Activated T-helper 1 cell treated with anti-CD3 and anti-CD28 coated beads, Interleukin-2, amount 50 U/mL, for 16 hours (primary cell): Measurements from ENCODE around the gene TM6SF1.
"Not testable (repeated sequence)": the region's sequence is repeated elsewhere in the genome, so short reads cannot be mapped to it uniquely, and the experiment has no call there.

Source experiments
- DNase-seq, 2 donors: peaks; one replicate each; pipeline ENCODE4 v3.0.0-alpha.2; 2020; ENCODE audit warnings: low read depth in 1 of 2, low spot score in 1 of 2

Gene TM6SF1

DNA sequence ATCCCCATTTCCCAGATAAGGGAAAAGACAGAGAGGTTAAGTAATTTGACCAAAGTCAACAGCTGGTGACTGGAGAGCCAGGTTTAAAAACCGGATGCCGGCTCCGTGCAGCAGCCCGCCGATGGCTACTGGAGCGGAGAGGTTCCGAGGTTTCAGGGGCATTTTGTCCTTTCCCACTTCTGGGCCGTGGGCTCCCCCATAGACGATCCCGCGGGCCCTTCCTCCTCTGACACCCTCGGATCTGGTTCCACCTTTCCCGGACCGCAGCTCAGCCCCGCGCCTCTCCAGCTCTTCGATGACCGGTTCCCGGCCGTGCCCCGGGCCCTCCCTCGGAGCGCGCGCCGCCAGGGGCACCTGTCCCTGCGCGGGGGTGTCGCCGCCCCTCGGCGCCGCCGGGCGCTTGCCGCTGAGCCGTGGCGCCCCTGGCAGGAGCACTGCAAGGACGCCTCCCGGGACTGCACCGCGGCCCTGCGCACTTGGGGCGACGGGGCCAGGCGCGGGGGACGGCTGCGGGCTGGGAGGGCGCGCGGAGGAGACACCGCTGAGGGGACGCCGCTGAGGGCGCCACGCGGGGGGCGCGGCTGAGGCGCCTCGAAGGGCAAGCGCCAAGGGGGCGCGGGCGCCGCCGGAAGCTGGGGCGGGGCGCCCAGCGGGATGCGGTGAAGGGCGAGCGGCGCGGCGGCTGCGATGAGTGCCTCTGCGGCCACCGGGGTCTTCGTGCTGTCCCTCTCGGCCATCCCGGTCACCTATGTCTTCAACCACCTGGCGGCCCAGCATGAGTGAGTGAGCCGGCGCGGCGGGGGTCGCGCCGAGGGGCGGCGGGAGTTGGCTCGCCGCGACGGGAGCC lies at the start of gene TM6SF1:
TM6SF1 (plus strand) TSS at position 652 of the 847 bp plus-strand sequence; CDS start at position 688, 36 bp downstream.
- no peak for DNase-seq

DNA sequence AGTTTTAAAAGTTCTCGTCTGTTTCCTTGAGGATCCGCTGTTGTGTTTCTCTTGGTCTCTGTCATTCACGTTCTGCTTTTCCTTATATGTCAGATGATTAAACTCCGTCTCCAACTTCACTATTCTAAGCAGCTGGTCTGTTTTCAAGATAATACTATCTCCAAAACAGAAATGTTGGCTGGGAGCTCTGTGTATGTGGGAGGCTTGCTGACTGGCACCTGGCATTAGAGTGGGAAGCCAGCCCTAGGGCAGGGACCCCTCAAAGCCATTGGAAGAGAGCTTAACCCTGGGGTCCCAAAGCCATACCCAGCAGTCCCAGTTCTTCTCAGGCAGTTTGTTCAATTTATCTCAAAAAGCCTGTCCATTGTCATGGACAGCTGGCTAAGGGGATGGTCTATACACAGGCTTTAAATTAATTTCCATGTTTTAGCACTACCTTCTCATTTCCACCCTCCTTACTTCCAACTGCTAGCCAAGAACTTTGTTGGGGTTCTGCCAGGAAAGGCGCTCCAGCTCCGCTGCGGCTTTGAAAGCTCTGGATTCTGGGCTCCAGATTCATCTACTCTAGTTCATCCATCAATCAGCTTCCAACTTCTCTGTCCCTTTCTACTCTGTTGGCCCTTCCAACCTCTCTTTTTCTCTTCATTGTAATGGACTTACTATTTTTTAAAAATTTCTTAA lies 49.6 kb upstream of the TM6SF1 start:
- DNase-seq, result no peak

DNA sequence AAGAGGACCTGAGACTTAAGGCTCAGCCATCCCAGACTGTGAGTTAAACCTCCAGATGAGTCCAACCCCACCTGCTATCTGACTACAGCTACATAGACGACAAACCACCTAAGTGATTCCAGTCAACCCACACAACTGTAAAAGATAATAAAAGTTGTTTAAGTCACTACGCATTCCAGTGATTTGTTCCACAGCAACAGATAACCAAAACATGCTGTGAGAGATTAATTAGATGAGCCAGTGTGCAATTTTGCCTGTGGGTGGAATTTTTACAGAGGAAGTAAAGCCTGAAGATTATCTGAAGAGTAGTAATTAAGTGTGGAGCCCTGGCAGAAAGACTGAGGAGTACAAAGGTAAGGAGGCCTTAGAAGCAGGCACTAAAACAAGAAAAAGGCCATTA lies 45.8 kb upstream of the TM6SF1 start:
- DNase-seq, result no peak

DNA sequence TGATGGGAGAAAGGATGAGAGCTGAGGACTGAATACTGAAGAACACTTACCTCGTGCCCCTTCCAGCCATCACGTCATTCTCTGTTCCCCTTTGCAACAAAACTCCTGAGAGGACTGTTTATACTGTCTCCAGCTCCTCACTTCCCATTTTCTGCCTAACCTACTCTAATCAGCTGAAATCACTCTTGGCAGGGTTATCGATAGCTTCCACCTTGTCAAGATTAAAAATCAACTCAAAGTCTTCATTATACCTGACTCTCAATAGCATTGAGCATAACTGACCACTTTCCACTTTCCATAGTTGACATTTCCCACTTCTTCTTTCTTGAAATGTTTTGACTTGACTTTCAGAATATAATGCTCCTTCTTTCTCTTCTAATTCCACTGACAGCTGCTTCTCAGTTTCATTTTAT lies 44.7 kb upstream of the TM6SF1 start:
- DNase-seq, result no peak

DNA sequence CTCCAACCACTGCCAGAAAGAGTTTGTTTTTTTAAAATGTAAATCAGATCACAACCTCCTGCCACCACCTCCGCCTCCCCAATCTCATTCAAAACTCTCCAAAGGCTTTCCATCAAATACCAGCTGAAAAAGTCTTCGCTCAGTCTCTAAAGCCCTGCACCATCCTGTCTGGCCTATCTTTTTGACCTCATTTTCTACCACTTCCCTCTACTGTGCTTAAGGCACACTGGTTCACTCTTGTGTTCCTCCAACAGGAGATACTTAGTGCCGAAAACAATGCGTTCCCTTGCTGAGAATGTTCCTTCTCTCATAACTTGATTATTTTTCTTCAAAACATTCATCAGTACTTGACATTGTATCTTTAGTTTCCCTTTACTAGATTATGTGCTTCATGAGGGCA lies 43.9 kb upstream of the TM6SF1 start:
- no peak for DNase-seq

DNA sequence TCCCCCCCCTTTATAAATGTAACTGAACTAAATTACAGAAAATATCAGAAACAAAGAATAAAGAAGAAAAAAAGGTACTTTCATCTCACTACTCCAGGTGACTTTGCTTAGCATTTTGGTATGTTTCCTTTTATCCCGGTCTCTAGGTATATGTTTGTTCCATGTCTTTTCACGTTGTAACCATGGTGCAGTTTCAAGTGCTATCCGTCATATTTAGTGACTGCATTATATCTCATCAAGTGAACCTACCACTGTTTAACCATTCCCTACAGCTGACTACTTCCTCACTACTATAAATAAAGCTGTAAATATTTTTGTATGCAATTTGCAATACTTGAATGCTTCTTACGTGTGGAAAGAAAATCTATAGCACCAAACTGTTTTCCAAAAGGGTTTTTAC lies 42.6 kb upstream of the TM6SF1 start:
- DNase-seq, result no peak

DNA sequence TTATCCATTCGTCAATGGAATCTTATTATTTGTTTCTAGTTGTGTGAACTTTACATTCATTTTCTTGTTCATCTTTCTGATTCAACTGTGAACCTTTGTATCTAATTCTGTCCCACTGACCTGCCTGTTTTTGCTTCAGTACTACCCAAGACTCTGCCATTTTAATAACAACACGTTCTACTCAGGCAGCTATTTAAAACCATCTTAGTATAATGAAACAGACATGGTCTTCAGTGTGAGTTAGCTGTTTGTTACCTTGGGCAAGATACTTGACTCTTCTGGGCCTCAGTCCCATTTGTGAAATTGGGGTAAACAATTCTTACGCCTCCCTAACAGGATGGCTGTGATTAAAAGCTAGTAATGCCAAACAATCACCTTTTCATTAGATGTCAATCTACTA lies 42.0 kb upstream of the TM6SF1 start:
- DNase-seq, result no peak

DNA sequence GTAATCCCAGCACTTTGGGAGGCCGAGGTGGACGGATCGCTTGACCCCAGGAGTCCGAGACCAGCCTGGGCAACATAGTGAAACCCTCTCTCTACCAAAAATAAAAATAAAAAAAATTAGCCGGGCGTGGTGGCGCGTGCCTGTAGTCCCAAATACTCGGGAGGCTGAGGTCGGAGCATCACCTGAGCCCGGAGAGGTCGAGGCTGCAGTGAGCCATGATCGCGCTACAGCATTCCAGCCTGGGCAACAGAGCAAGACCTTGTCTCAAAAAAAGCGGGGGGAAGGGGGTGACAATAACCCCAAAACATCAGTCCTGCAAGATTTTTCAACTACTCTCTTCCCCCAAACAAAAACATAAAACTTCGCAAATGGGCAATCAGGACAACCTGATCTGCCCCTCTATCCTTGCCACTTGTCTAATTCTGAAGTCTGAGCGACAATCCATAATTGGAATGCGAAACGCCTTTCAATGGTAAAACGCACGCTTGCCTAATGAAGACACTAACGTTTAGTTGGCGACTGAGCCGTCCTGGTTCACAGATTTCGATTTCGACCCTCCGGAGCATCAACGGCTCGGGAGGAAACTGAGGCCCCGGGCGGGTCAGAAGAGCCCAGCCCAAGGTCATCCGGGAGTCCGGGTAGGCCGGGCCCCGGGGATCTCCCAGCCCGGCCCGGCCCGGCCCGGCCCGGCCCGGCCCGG lies 41.3 kb upstream of the TM6SF1 start:
- no peak for DNase-seq

DNA sequence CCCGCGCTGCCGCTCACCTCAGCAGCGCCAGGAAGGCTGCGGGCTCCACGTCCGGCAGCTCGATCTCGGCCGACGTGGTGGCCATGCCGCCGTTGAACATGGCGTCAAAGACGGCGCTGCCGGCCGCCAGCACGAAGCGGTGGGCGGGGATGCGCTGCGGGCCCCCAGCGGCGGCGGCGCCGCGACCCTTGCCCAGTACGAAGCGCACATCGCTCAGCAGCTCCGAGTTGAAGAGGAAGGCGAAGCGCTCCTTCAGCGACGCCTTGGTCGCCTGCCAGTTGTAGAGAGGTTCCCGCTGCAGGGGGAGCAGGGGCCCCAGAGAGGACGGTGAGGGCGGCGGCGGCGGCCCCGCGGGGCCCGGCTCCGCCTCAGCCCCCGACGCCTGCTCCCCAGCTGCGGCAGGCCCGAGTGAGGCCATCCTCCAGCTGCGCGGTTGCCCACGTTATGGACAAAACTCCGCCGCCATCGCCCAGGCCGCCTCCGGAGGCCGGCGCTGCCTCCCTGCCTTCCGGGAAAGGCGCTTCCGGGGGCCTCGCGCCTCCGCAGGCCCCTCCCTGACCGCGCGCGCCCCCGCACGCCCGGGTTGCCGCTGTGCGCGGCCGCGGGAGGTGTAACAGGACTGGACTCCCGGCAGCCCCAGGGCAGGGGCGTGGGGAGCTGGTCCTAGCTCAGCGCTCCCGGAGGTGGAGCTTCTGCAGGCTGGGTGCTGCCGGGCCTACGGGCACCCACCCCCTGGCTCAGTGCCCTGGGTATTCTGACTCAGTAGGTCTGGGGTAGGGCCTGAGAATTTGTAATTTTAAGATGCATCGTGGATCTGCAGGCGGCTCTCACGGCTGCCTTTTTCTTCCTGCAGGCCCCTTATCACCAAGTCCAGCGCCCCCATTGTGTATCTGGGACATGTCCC lies 40.5 kb upstream of the TM6SF1 start, which contains the start of gene BTBD1:
BTBD1 (minus strand) TSS at position 519 of the 904 bp plus-strand sequence; CDS start at position 418, 101 bp downstream.
- DNase-seq, result peak; percentile 59 to 77

DNA sequence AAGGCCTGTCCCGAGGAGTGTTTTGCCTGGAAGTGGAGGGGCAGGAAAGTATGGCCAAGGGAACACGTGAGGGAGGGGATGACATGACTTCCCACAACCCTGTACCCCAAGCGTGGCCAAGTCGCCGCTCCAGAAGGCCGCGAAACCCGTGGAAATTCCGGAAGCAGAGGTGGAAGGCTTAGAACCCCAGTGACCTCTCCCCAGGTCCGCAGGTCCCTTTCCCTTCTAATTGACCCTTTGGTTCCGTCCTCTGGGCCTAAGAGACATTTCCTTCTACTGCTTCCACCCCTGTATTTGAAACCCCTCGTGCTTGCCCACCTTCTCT lies 39.8 kb upstream of the TM6SF1 start:
- DNase-seq, result no peak

DNA sequence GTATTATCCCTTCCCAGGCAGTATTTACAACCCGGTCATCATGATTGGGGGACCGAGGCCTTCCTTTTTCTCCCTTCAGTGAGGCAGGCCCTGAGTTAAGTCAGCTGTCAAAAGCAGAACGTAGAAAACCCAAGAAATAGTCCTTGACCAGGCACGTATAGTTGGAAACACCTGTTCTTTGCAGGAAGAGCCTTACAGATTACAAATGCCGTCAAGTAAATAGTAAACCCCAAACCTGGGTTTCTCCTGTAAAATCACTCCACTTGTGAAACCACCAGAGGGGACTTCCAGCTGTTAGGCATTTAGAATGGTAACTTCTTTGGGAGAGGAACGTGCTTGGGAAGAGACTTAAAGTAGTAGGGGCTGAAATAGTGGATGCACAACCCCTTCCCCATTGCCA lies 39.4 kb upstream of the TM6SF1 start:
- DNase-seq, result no peak

DNA sequence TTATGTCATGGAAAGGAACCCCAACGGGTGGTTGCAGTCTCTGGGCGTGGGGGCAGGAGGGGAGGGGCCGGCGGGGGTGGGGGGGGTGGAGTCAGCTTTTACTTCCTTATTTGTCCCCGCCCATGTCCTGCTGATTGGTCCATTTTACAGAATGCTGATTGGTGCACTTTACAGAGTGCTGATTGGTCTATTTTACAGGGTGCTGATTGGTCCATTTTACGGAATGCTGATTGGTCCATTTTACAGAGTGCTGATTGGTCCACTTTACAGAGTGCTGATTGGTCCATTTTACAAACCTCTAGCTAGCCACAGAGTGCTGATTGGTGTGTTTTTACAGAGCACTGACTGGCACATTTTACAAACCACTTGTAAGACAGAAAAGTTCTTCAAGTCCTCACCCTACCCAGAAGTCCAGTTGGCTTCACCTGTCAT lies 38.2 kb upstream of the TM6SF1 start:
- peak in 1 of 2 donors; percentile 13 for DNase-seq

DNA sequence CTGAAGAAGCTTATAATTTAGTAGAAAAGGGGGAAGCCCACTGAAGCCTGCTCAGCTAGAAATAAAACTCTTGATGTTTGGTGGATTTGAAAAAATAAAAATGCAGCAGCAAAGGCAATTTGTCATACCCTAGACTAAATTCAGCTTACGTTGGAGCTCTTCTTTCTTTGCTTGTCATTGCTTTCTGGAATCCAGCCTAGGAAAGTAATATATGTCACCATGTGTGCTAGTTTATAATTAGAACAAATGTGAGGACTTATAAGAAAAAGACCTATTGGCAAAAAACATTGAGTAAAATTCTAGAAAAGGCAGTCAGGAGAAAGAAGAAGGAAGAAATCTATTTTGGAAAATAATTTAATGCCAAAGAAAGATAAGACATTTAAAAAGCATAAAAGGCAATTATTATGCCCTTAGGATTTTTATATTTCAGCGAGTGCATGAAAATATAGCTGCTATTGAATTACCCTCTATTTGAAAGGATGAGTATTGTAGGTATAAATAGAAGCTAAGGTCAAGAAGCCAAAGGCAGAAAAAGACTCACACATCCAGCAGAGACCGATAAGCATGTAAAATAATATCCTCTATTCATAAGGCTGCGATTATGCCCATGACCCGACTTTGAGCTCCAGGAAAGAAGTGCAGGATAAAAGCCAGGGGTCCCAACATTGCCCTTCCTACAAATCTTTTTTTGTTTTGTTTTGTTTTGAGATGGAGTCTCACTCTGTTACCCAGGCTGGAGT lies 29.8 kb upstream of the TM6SF1 start:
- DNase-seq, result no peak

DNA sequence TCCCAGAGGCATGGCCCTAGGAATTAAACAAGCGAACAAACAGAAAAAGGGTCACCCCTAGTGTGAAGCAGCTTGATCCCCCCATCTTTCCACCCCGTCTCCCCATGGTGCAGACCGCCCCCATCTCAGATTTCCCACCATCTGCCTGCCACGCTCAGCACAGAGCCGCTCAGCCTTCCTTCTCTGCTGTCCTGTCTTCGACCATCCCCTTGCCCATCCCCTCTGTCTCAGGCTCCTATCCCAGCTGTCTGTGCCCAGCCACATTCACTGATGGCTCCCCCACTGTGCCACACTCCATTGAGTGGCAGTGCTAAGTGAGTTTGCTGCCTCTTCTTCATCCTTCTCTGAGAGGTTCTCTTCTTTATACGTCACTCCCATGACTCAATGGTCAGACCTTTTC lies 28.7 kb upstream of the TM6SF1 start:
- DNase-seq, result no peak

DNA sequence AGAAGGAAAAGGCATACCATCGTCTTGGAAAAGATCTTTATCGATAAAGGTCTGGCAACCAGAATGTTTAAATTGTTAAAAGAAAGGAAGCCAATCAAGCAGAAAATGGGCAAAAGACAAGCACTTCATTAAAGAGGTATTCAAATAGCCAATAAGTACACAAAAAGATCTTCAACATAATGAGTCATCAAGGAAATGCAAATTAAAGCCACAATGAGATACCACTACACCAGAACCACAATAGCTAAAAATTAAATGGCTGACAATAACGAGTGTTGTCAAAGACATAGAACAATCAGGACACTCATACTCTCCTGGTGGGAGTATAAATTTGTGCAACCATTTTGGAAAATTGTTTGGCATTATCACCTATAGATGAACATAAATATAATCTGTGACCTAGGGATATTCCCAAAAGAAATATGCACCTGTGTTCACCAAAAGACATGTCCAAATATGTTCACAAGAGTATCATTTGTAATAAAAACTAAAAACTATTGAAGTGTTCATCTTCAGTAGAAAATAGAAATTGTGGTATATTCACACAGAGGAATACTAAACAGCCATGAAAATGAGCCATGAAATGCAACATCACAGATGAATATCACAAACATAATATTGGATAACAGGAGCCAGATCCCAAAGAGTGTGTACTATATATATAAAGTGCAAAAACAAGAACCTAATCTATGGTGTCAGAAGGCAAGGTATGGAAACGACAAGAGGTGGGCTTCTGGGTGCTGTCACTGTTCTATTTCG lies 26.0 kb upstream of the TM6SF1 start:
- no peak for DNase-seq

DNA sequence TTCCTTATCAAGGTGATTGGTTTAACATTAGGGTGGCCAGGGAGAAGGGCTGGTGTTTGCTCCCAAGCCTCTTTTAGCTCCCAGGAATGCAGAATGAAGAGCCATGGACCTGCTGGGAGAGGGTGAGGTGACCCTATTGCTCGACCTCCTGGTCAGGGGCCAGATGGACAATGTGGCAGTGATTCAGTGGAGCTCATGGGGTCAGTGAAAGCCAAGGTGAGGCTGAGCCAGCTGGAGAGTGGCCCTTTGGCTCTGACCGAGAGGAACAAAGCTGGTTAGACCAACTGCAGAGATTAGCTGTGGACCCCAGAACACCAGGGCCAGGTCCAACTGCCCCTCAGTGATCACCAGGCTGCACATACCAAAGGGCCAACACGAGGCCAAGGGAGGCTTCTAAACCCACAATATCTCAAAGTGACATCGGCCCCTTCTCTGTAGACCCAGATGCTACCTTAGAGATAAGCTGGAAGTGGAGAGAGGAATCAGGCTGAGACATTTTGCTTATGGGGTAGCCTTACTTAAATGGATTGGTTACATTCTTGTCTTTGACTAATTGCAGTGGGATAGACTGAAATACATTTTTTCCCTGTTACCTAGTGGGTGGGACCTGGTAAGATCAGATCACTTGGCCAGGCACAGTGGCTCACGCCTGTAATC lies 24.6 kb upstream of the TM6SF1 start:
- no peak for DNase-seq

DNA sequence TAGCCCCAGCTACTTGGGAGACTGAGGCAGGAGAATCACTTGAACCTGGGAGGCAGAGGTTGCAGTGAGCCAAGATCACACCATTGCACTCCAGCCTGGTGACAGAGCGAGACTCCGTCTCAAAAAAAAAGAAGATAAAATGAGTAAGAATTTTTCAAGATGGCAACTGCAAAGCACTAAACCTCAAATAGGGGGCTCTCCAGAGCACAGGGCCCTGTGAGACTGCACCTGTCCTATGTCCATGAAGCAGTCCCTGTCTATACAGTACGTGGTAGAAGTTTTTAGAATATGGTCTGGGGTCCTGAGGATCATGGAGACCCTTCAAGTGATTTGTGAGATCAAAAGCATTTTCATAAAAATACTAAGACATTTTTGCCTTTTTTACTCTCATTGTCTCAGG lies 22.0 kb upstream of the TM6SF1 start:
- DNase-seq, result not testable (repeated sequence)

DNA sequence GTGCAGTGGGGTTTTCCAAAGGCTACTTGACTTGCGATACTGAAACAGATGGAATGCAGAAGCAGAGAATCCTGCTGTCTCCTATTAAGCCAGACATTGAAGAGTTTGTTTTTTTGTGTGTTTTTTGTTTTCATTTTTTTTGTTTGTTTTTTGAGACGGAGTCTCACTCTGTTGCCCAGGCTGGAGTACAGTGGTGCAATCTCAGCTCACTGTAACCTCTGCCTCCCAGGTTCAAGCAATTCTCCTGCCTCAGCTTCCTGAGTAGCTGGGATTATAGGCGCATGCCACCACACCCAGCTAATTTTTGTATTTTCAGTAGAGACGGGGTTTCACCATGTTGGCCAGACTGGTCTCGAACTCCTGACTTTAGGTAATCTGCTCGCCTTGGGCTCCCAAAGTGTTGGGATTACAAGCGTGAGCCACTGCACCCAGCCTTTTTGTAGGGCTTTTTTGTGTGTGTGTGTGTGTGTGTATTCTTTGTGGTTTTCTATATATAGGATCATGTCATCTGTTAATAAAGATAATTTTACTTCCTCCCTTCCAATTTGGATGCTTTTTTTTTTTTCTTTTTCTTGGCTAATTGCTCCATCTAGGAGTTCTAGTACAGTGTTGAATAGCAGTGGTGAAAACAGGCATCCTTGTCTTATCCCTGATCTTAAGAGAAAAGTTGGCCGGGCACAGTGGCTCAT lies 21.4 kb upstream of the TM6SF1 start:
- DNase-seq, result not testable (repeated sequence)
